ENCODE data around the gene PRG3.
A peak's percentile ranks its signal among the peaks of the same experiment; 100 is the strongest.

The PRG3 gene

DNA sequence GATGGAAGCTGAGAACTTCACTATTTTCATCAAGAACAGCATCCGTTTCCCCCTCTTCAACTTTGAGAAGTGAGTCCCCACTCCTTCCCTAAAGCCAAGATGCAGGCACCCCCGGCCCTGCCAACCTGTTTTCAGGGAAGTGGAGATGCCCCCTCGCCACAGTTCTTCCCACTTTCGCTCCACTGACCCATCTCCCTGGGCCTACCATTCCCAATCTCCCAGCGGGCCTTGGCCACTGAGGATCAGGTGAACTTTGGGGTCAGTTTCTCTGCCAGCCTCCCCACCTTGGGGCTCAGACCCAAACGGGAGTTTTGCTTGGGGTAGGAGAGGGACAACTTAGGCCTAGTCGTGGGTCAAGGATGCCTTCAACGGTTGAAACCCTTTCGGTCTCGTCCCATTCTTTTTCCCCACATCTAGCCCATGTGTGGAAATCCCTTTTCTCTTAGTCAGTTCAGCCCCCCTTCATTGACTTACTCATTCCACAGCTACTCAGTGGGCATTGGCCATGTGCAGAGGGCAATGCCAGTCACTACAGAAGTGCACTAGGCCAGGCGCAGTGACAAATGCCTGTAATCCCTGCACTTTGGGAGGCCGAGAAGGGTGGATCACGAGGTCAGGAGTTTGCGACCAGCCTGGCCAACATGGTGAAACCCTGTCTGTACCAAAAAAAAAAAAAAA is 32.2 kb downstream of the PRG3 start:
- H3K4me1 Mint-ChIP-seq = peaks cover 81% of the 10 kb centered on the region
- H3K9me3 Mint-ChIP-seq = peaks cover 21% of the 10 kb centered on the region
- no peak overlapping the region for H3K4me3 Mint-ChIP-seq
- DNase-seq = no peak
- TF ChIP-seq CTCF (IDR thresholded peaks at IDR 0.05) = no peak
- peaks cover 8% of the 10 kb centered on the region for H3K36me3 Mint-ChIP-seq (ENCODE audit: low read depth)
- peak overlapping the region; percentile 25 for H3K27ac Mint-ChIP-seq
- peaks cover 4% of the 10 kb centered on the region for H3K27me3 Mint-ChIP-seq (ENCODE audit: low read depth, poor library complexity)

- H3K36me3 Mint-ChIP-seq (ENCODE audit: low read depth) = peaks cover 8% of the 10 kb centered on the region
- no peak for TF ChIP-seq CTCF (IDR thresholded peaks at IDR 0.05)
- peak overlapping the region; percentile 74 for H3K27ac Mint-ChIP-seq
- no peak overlapping the region for H3K4me3 Mint-ChIP-seq
- H3K4me1 Mint-ChIP-seq = peaks cover 81% of the 10 kb centered on the region
- H3K27me3 Mint-ChIP-seq (ENCODE audit: low read depth, poor library complexity) = peaks cover 4% of the 10 kb centered on the region
- no peak for DNase-seq
- peaks cover 21% of the 10 kb centered on the region for H3K9me3 Mint-ChIP-seq
Measured at GRCh38 chr11:57348052-57348451, 32.9 kb downstream of the PRG3 start.

DNA sequence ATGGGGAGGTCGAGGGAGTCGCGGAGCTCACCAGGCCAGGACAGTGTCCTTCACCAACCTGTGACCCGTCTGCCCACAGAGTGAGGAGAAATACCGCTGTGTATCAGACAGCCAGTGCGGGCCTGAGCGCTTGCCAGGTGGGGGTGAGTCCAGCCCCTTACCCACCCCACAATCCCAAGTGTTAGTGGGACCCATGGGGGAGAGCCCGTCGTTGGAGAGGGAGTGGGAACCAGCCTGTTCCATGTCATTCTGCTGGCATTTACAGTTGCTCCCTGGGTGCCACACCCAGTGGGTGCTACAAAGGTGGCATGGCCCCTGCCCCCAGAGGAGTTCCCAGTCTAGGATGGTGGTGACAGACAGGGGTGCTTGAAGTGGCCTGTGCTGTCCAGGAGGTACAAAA is 33.6 kb downstream of the PRG3 start:
- peaks cover 4% of the 10 kb centered on the region for H3K27me3 Mint-ChIP-seq (ENCODE audit: low read depth, poor library complexity)
- peaks cover 17% of the 10 kb centered on the region for H3K9me3 Mint-ChIP-seq
- no peak for TF ChIP-seq CTCF (IDR thresholded peaks at IDR 0.05)
- DNase-seq = no peak
- H3K4me1 Mint-ChIP-seq = peaks cover 81% of the 10 kb centered on the region
- H3K27ac Mint-ChIP-seq = peak overlapping the region; percentile 74
- peaks cover 8% of the 10 kb centered on the region for H3K36me3 Mint-ChIP-seq (ENCODE audit: low read depth)
- peak overlapping the region; percentile 46 for H3K4me3 Mint-ChIP-seq

DNA sequence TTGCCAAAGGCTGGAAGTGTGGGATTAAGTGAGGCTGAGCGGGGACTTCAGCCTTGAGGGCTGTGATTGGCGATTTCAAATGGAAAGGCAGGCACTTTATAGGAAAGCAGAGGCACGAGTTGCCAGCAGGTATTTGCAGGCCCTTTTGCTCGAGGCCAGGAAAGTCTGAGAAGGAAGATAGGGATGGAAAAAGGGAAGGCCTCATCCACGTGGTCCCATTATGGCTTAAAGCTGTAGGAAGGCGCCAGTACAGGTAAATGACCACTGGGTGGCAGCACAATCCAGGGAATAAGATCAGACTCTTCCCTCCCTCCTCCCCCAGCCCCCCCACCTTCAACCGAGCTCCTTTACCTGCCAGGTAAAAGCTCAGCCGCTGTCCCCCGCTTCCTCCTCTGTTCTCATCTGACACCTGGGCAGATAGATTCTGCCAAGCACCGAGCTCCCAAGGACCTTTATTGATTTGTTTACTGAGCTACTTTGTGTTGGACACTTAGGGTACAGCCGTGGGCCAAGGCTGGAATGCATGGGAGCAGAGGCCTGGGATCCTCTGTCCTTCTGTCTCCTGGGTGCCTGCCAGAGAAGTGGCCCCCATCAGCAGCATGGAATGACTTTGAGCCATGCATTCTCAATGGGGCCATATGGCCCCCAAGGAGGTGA is 35.3 kb downstream of the PRG3 start:
- peak; percentile 69 for TF ChIP-seq CTCF (IDR thresholded peaks at IDR 0.05)
- H3K36me3 Mint-ChIP-seq (ENCODE audit: low read depth) = no peaks in the 10 kb centered on the region
- DNase-seq = peak; percentile 79
- H3K4me1 Mint-ChIP-seq = peaks cover 87% of the 10 kb centered on the region
- H3K27ac Mint-ChIP-seq = no peak overlapping the region
- peaks cover 4% of the 10 kb centered on the region for H3K27me3 Mint-ChIP-seq (ENCODE audit: low read depth, poor library complexity)
- no peak overlapping the region for H3K4me3 Mint-ChIP-seq
- peaks cover 10% of the 10 kb centered on the region for H3K9me3 Mint-ChIP-seq

DNA sequence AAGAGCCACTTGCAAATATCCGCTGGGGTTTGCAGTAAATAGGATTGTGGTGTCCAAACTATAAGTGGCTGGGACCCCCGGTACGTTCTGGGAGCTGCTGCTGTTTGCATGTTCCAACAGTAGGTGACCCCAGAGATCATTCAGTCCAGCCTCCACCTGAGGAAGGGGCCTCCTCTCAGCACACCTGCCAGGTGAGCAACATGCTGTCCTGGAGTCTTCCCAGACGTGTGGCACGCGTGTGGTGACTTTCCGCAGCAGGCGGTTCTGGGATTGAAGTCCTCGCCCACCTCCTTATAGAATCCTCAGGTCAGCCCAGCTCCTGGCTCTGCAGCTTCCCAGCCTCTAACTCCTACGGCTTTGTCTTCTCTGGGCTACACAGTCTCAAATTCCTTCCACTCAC is 36.1 kb downstream of the PRG3 start:
- Mint-ChIP-seq H3K9me3 (peaks cover 2% of the 10 kb centered on the region), H3K27me3 (ENCODE audit: low read depth, poor library complexity) (peaks cover under 1% of the 10 kb centered on the region), H3K4me3 (no peak overlapping the region), H3K36me3 (ENCODE audit: low read depth) (no peaks in the 10 kb centered on the region), H3K4me1 (peaks cover 92% of the 10 kb centered on the region), H3K27ac (no peak overlapping the region)
- no peak for TF ChIP-seq CTCF (IDR thresholded peaks at IDR 0.05)
- DNase-seq = no peak

DNA sequence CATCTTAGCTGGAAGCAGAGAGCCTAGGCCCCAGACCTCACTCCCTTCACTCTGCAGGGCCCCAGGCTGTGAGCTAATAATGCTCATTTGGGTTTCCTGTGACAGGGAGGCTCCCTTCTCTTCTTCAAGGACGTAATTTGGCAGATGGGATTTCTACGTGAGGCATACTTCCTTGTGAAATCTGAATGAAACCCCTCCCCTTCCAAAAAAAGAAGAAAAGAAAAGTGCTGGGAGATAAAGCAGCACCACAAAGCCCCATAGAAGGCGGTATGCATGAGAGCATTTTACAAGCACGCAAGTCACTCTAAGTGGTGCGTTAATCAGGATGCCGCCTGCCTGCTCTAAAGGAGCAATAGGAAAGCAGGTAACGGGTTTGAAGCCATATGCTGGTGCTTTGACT is 37.1 kb downstream of the PRG3 start:
- no peak overlapping the region for H3K4me3 Mint-ChIP-seq
- H3K27me3 Mint-ChIP-seq (ENCODE audit: low read depth, poor library complexity) = no peaks in the 10 kb centered on the region
- no peaks in the 10 kb centered on the region for H3K9me3 Mint-ChIP-seq
- H3K27ac Mint-ChIP-seq = peak overlapping the region; percentile 76
- peaks cover 92% of the 10 kb centered on the region for H3K4me1 Mint-ChIP-seq
- no peaks in the 10 kb centered on the region for H3K36me3 Mint-ChIP-seq (ENCODE audit: low read depth)
- DNase-seq = no peak
- TF ChIP-seq CTCF (IDR thresholded peaks at IDR 0.05) = no peak
